Adipocyte (in vitro differentiated cells): ENCODE data around the gene LARGE2.

Source experiments
- DNase-seq: peaks from one replicate; pipeline ENCODE4 v3.0.0-alpha.2; 2015; ENCODE audit warnings: low read depth
- H3K27me3 ChIP-seq: replicated peaks from 2 replicates; pipeline ENCODE4 v1.7.0; 2013; ENCODE audit warnings: mild to moderate bottlenecking, low read length, moderate library complexity; ENCODE audit not compliant: control insufficient read depth, insufficient read depth
- H3K36me3 ChIP-seq: 2 replicates; pipeline ENCODE4 v1.7.0; 2013; ENCODE audit warnings: low read length, mild to moderate bottlenecking, moderate library complexity; ENCODE audit not compliant: control insufficient read depth, insufficient read depth, severe bottlenecking
- H3K4me1 ChIP-seq: 2 replicates; pipeline ENCODE4 v1.7.0; 2013; ENCODE audit warnings: mild to moderate bottlenecking, low read length, moderate library complexity; ENCODE audit not compliant: control insufficient read depth, insufficient read depth
- H3K4me3 ChIP-seq: 2 replicates; pipeline ENCODE4 v1.7.0; 2013; ENCODE audit warnings: mild to moderate bottlenecking, low read length, moderate library complexity
- H3K9ac ChIP-seq: 2 replicates; pipeline ENCODE4 v1.7.0; 2013; ENCODE audit warnings: mild to moderate bottlenecking, low read length, moderate library complexity
- H3K9me3 ChIP-seq: 2 replicates; pipeline ENCODE4 v1.7.0; 2013; ENCODE audit warnings: mild to moderate bottlenecking, low read length, moderate library complexity; ENCODE audit not compliant: control insufficient read depth

Gene LARGE2

GRCh38 chr11:45918331-45918941, 4.0 kb upstream of the LARGE2 start:
- H3K9me3 ChIP-seq, result no peaks in the 10 kb centered on the region
- H3K9ac ChIP-seq, result peak overlapping the region; percentile 100
- peak overlapping the region; percentile 100 for H3K4me3 ChIP-seq
- DNase-seq, result peak; percentile 93
- H3K4me1 ChIP-seq, result peaks cover 12% of the 10 kb centered on the region
- peaks cover 6% of the 10 kb centered on the region for H3K27me3 ChIP-seq
- peaks cover 26% of the 10 kb centered on the region for H3K36me3 ChIP-seq

- no peaks in the 10 kb centered on the region for H3K9me3 ChIP-seq
- H3K9ac ChIP-seq, result no peak overlapping the region
- peaks cover 19% of the 10 kb centered on the region for H3K36me3 ChIP-seq
- H3K27me3 ChIP-seq, result peaks cover 9% of the 10 kb centered on the region
- H3K4me3 ChIP-seq, result peak overlapping the region; percentile 100
- DNase-seq, result no peak
- peaks cover 12% of the 10 kb centered on the region for H3K4me1 ChIP-seq
Observed at GRCh38 chr11:45918962-45919675, 3.3 kb upstream of the LARGE2 start.

GRCh38 chr11:45919806-45920530, 2.5 kb upstream of the LARGE2 start:
- H3K9ac ChIP-seq, result no peak overlapping the region
- no peak overlapping the region for H3K4me3 ChIP-seq
- no peak for DNase-seq
- peaks cover 11% of the 10 kb centered on the region for H3K36me3 ChIP-seq
- H3K4me1 ChIP-seq, result peaks cover 12% of the 10 kb centered on the region
- no peaks in the 10 kb centered on the region for H3K9me3 ChIP-seq
- peaks cover 12% of the 10 kb centered on the region for H3K27me3 ChIP-seq

GRCh38 chr11:45920531-45921477, 1.7 kb upstream of the LARGE2 start:
- Histone ChIP-seq H3K9me3 (no peaks in the 10 kb centered on the region), H3K4me3 (no peak overlapping the region), H3K36me3 (peaks cover 3% of the 10 kb centered on the region), H3K9ac (no peak overlapping the region), H3K4me1 (peaks cover 12% of the 10 kb centered on the region), H3K27me3 (peaks cover 19% of the 10 kb centered on the region)
- no peak for DNase-seq

DNA sequence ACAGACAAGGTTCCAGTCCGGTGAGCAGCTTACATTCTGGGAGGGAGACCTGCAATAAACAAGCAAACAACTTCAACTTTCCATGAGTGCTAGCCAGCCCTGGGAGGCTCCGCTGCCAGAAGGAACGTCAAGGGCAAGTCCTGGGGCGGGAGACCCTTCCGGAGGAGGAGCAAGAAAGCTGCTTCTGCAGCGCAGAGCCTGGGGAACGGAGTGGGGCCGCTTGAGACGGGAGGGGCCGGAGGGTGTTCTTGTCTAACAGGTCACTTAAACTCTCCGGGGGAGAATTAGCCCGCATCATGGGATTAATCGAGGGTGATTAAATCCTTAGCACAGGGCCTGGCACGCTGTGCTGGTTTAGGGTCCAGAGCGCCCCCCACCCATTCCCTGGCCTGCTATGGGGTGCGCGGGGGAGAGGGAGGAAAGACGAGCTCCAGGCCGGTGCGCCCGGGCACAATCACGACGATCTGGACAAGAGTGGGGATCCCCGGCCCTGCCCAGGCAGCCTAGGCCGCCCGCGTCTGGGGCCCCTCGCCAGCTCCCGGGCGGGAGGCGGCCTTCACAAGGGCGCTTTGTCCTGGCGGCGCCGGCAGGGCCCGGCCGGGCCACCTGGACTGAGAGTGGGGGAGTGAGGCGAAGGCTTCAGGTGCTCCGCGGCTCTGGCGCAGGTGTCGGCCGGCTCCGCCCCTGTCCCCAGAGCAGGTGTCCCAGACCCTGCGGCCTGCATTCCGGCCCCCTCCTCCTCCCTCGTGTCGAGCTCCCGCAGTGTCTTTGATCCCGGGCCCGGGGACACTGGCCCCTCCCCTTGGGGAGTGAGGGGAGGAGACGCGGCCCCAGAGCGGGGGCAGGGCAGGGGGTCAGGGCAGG, 663 bp upstream of the LARGE2 start:
- H3K9ac ChIP-seq, result no peak overlapping the region
- no peaks in the 10 kb centered on the region for H3K9me3 ChIP-seq
- DNase-seq, result no peak
- peaks cover 28% of the 10 kb centered on the region for H3K27me3 ChIP-seq
- H3K4me1 ChIP-seq, result peaks cover 4% of the 10 kb centered on the region
- no peaks in the 10 kb centered on the region for H3K36me3 ChIP-seq
- H3K4me3 ChIP-seq, result no peak overlapping the region

- no peak overlapping the region for H3K9ac ChIP-seq
- no peak overlapping the region for H3K4me3 ChIP-seq
- peaks cover 29% of the 10 kb centered on the region for H3K27me3 ChIP-seq
- H3K36me3 ChIP-seq, result no peaks in the 10 kb centered on the region
- H3K4me1 ChIP-seq, result no peaks in the 10 kb centered on the region
- no peak for DNase-seq
- no peaks in the 10 kb centered on the region for H3K9me3 ChIP-seq
Observed at GRCh38 chr11:45924036-45924915, 1.8 kb downstream of the LARGE2 start.

DNA sequence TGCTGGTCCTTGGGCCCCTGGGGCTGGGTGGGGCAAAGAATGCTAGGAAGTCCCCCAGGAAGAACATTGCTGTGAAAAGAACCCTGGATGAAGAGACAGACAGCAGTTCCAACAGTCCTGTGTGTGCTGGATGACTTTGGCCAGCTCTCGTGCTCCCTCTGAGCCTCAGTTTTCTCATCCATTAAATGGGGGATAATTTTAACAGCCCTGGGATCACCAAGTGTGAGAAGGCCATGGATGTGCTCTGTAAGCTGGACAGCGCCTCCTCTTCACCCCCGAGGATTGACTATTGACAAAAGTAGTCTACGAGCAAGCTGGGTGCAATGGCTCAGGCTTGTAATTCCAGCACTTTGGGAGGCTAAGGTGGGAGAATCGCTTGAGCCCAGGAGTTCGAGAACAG, 2.5 kb downstream of the LARGE2 start:
- no peak for DNase-seq
- Histone ChIP-seq H3K36me3 (no peaks in the 10 kb centered on the region), H3K9ac (no peak overlapping the region), H3K4me3 (no peak overlapping the region), H3K4me1 (no peaks in the 10 kb centered on the region), H3K27me3 (peaks cover 29% of the 10 kb centered on the region), H3K9me3 (no peaks in the 10 kb centered on the region)

DNA sequence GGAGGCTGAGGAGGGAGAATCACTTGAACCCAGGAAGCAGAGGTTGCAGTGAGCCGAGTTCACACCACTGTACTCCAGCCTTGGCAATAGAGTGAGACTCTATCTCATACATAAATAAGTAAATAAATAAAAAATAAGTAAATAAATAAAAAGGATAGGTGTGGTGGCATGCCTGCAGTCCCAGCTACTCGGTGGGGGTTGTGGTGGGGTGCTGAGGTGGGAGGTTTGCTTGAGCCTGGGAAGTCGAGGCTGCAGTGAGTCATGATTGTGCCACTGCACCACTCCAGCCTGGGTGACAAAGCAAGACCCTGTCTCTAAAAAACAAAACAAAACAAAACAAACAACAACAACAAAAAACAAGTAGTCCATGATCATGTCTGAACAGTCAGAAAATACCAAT, 3.1 kb downstream of the LARGE2 start:
- H3K9ac ChIP-seq, result no peak overlapping the region
- H3K4me3 ChIP-seq, result no peak overlapping the region
- DNase-seq, result no peak
- H3K4me1 ChIP-seq, result no peaks in the 10 kb centered on the region
- H3K36me3 ChIP-seq, result no peaks in the 10 kb centered on the region
- H3K27me3 ChIP-seq, result peaks cover 29% of the 10 kb centered on the region
- H3K9me3 ChIP-seq, result no peaks in the 10 kb centered on the region

DNA sequence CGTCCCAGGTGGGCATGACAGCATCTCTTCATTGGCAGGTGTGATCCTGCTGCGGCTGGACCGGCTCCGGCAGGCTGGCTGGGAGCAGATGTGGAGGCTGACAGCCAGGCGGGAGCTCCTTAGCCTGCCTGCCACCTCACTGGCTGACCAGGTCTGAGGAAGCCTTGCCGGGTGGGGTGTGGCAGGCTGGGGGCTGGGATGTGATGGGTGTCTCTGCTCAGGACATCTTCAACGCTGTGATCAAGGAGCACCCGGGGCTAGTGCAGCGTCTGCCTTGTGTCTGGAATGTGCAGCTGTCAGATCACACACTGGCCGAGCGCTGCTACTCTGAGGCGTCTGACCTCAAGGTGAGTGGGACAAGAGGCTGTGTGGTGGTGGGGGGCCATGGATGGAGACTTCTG, 3.5 kb downstream of the LARGE2 start:
- Histone ChIP-seq H3K4me3 (no peak overlapping the region), H3K9me3 (no peaks in the 10 kb centered on the region), H3K4me1 (no peaks in the 10 kb centered on the region), H3K9ac (no peak overlapping the region), H3K27me3 (peaks cover 29% of the 10 kb centered on the region), H3K36me3 (no peaks in the 10 kb centered on the region)
- DNase-seq, result no peak
